NB4 (cell line): ENCODE measurements around the gene PTX3.

Experiments
- DNase-seq: peaks from one replicate; pipeline ENCODE4 v3.0.0; 2010; ENCODE audit warnings: low read depth
- H3K4me3 ChIP-seq: one replicate; pipeline ENCODE4 v1.5.1; 2011; ENCODE audit warnings: mild to moderate bottlenecking, low read depth, low read length, moderate library complexity
- CTCF ChIP-seq: IDR thresholded peaks from one replicate; pipeline ENCODE4 v1.5.1; 2012; ENCODE audit warnings: low read depth, low read length
- MAX ChIP-seq: IDR thresholded peaks from 2 replicates; pipeline ENCODE4 v1.6.1; 2011; ENCODE audit warnings: low read depth, low read length
- MYC ChIP-seq: IDR thresholded peaks from 2 replicates; pipeline ENCODE4 v1.6.1; 2011; ENCODE audit warnings: low read depth, low read length
- POLR2A ChIP-seq: IDR thresholded peaks from 2 replicates; pipeline ENCODE4 v1.6.1; 2011; ENCODE audit warnings: mild to moderate bottlenecking; ENCODE audit not compliant: insufficient read length; ENCODE audit errors: extremely low read depth

The PTX3 gene

GRCh38 chr3:157393113-157393512 lies 43.5 kb upstream of the PTX3 start:
- TF ChIP-seq MAX (no peak), POLR2A (no peak), MYC (no peak), CTCF (no peak)
- no peak for DNase-seq
- no peak overlapping the region for H3K4me3 ChIP-seq

- no peak for DNase-seq
These were observed 42.2 kb upstream of the PTX3 start for GRCh38 chr3:157394411-157394810.

GRCh38 chr3:157398598-157398997 lies 38.1 kb upstream of the PTX3 start:
- no peak for DNase-seq
- TF ChIP-seq CTCF, result no peak
- no peak for TF ChIP-seq MYC
- TF ChIP-seq POLR2A, result no peak
- no peak for TF ChIP-seq MAX

More at GRCh38 chr3:157394411-157394810, 42.2 kb upstream of the PTX3 start:
- TF ChIP-seq MAX (no peak), POLR2A (no peak), MYC (no peak)
- no peak overlapping the region for H3K4me3 ChIP-seq

GRCh38 chr3:157404381-157404780 lies 32.3 kb upstream of the PTX3 start:
- no peak for DNase-seq
- H3K4me3 ChIP-seq, result no peak overlapping the region
- TF ChIP-seq MAX, result no peak
- no peak for TF ChIP-seq CTCF
- TF ChIP-seq MYC, result no peak
- no peak for TF ChIP-seq POLR2A

More at GRCh38 chr3:157398598-157398997, 38.1 kb upstream of the PTX3 start:
- no peak overlapping the region for H3K4me3 ChIP-seq

GRCh38 chr3:157405457-157405856 lies 31.2 kb upstream of the PTX3 start:
- DNase-seq, result no peak
- TF ChIP-seq POLR2A (no peak), MAX (no peak), CTCF (no peak), MYC (no peak)

GRCh38 chr3:157406394-157406793 lies 30.3 kb upstream of the PTX3 start:
- TF ChIP-seq POLR2A, result no peak
- TF ChIP-seq MYC, result no peak
- TF ChIP-seq CTCF, result no peak
- no peak for TF ChIP-seq MAX
- no peak overlapping the region for H3K4me3 ChIP-seq
- DNase-seq, result no peak

More at GRCh38 chr3:157405457-157405856, 31.2 kb upstream of the PTX3 start:
- no peak overlapping the region for H3K4me3 ChIP-seq
